ENCODE data around the gene SLC12A7. TPM values are rescaled to one million over a fixed set of nuclear protein-coding genes. Genes with fewer than 3 reads are reported as not detected.

SLC12A7 gene
- total RNA-seq, 1 donor from 2014 or later: 11.5 TPM

DNA sequence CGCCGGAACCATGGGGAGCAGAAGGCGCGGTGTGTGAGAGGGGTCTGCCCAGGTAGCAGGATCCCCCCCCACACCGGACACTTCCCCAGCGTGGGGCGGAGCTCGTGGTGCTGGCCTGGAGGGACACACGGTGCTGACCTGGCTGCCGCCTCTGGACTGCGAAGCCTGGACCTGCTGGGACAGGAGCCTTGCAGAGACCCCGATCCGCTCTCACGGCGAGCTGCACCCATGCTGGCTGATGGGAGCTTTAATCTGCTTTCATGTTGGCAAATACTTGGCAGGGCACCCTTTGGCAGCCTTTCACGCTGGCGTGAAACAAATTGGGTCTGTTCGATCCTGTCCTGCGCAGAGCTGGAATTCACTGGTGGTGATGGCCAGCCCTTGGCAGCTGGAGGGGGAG is 95.8 kb downstream of the SLC12A7 start:
- Mint-ChIP-seq H3K4me3 (ENCODE audit: unreplicated experiment) (no peak overlapping the region), H3K9me3 (ENCODE audit: unreplicated experiment) (no peaks in the 10 kb centered on the region), H3K4me1 (ENCODE audit: unreplicated experiment) (no peaks in the 10 kb centered on the region), H3K36me3 (ENCODE audit: unreplicated experiment) (no peaks in the 10 kb centered on the region), H3K27me3 (ENCODE audit: unreplicated experiment) (peaks cover 31% of the 10 kb centered on the region), H3K27ac (ENCODE audit: unreplicated experiment) (no peak overlapping the region)
- TF ChIP-seq, protein P1, sequence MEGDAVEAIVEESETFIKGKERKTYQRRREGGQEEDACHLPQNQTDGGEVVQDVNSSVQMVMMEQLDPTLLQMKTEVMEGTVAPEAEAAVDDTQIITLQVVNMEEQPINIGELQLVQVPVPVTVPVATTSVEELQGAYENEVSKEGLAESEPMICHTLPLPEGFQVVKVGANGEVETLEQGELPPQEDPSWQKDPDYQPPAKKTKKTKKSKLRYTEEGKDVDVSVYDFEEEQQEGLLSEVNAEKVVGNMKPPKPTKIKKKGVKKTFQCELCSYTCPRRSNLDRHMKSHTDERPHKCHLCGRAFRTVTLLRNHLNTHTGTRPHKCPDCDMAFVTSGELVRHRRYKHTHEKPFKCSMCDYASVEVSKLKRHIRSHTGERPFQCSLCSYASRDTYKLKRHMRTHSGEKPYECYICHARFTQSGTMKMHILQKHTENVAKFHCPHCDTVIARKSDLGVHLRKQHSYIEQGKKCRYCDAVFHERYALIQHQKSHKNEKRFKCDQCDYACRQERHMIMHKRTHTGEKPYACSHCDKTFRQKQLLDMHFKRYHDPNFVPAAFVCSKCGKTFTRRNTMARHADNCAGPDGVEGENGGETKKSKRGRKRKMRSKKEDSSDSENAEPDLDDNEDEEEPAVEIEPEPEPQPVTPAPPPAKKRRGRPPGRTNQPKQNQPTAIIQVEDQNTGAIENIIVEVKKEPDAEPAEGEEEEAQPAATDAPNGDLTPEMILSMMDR (IDR thresholded peaks at IDR 0.05): no peak
- no peak for DNase-seq (ENCODE audit: extremely low spot score, unreplicated experiment)

DNA sequence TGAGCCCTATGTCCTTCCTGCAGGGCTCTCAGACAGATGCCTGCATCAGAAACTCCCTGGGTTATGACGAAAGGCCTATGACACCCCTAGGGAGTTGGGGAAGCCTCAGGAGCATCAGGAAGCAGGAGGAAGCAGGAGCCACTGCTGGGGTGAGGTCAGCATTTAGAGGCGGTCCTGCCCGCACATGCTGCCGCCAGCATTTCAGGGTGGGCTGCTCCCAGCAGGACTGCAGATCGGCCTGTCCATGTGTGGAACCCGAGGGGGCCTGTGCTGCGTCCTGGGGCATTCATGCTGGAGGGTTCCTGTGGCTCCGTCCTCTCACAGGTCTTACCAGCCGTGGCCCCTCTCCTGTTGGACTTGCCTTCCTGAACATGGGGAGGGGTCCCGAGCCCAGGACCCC is 96.4 kb downstream of the SLC12A7 start:
- H3K27ac Mint-ChIP-seq (ENCODE audit: unreplicated experiment): no peak overlapping the region
- H3K36me3 Mint-ChIP-seq (ENCODE audit: unreplicated experiment): no peaks in the 10 kb centered on the region
- peaks cover 32% of the 10 kb centered on the region for H3K27me3 Mint-ChIP-seq (ENCODE audit: unreplicated experiment)
- H3K4me1 Mint-ChIP-seq (ENCODE audit: unreplicated experiment): no peaks in the 10 kb centered on the region
- DNase-seq (ENCODE audit: extremely low spot score, unreplicated experiment): no peak
- H3K9me3 Mint-ChIP-seq (ENCODE audit: unreplicated experiment): no peaks in the 10 kb centered on the region
- no peak overlapping the region for H3K4me3 Mint-ChIP-seq (ENCODE audit: unreplicated experiment)
- TF ChIP-seq, protein P1 (IDR thresholded peaks at IDR 0.05): no peak

DNA sequence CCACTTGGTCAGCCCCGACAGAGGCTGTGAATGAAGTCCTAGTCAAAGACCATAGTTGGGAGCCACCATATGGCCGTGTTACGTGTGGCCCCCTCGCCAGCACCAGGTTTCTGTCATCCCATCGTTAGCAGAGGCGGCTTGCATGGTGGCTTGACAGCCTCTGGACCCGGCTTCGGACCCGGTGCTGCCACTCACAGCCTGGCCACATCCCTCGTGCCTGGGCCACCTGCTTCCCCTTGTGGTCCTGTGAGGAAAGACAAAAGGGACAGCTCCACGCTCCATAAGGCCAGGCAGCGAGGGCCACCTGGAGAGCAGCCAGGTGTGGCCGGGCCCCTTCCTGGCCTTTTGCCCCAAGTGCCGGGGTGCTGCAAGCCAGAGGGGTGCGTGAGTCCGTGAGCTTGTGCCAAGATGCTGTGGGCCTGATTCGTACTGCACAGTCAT is 97.1 kb downstream of the SLC12A7 start:
- no peak for DNase-seq (ENCODE audit: extremely low spot score, unreplicated experiment)
- TF ChIP-seq, protein P1 (IDR thresholded peaks at IDR 0.05): no peak
- Mint-ChIP-seq H3K27ac (ENCODE audit: unreplicated experiment) (no peak overlapping the region), H3K27me3 (ENCODE audit: unreplicated experiment) (peaks cover 35% of the 10 kb centered on the region), H3K4me1 (ENCODE audit: unreplicated experiment) (no peaks in the 10 kb centered on the region), H3K36me3 (ENCODE audit: unreplicated experiment) (no peaks in the 10 kb centered on the region), H3K9me3 (ENCODE audit: unreplicated experiment) (no peaks in the 10 kb centered on the region), H3K4me3 (ENCODE audit: unreplicated experiment) (no peak overlapping the region)

GRCh38 chr5:1014346-1014745 is 97.5 kb downstream of the SLC12A7 start:
- H3K4me3 Mint-ChIP-seq (ENCODE audit: unreplicated experiment): no peak overlapping the region
- H3K27me3 Mint-ChIP-seq (ENCODE audit: unreplicated experiment): peaks cover 34% of the 10 kb centered on the region
- no peaks in the 10 kb centered on the region for H3K9me3 Mint-ChIP-seq (ENCODE audit: unreplicated experiment)
- no peak overlapping the region for H3K27ac Mint-ChIP-seq (ENCODE audit: unreplicated experiment)
- H3K4me1 Mint-ChIP-seq (ENCODE audit: unreplicated experiment): no peaks in the 10 kb centered on the region
- H3K36me3 Mint-ChIP-seq (ENCODE audit: unreplicated experiment): no peaks in the 10 kb centered on the region
- TF ChIP-seq, protein P1 (IDR thresholded peaks at IDR 0.05): no peak
- no peak for DNase-seq (ENCODE audit: extremely low spot score, unreplicated experiment)

- TF ChIP-seq, protein P1 (IDR thresholded peaks at IDR 0.05): no peak
- no peak overlapping the region for H3K27ac Mint-ChIP-seq (ENCODE audit: unreplicated experiment)
- no peaks in the 10 kb centered on the region for H3K4me1 Mint-ChIP-seq (ENCODE audit: unreplicated experiment)
- H3K36me3 Mint-ChIP-seq (ENCODE audit: unreplicated experiment): no peaks in the 10 kb centered on the region
- H3K4me3 Mint-ChIP-seq (ENCODE audit: unreplicated experiment): no peak overlapping the region
- H3K9me3 Mint-ChIP-seq (ENCODE audit: unreplicated experiment): no peaks in the 10 kb centered on the region
- no peak for DNase-seq (ENCODE audit: extremely low spot score, unreplicated experiment)
- H3K27me3 Mint-ChIP-seq (ENCODE audit: unreplicated experiment): peaks cover 34% of the 10 kb centered on the region
Observed at GRCh38 chr5:1013948-1014301, 97.9 kb downstream of the SLC12A7 start.

All from osteocyte (in vitro differentiated cells).